Heart left ventricle (tissue), 16 donors: ENCODE data around the gene MYH14. TPM values are rescaled to one million over a fixed set of nuclear protein-coding genes. Genes with fewer than 3 reads are reported as not detected.

Experiments
- ATAC-seq, 4 donors: fragments of 200-7000 bp; cut with Tn5 transposase; one replicate each; pipeline ENCODE4 v1.9.1; 2020 to 2022; ENCODE audit warnings: moderate library complexity in 4 of 4, mild to moderate bottlenecking in 3 of 4, moderate number of reproducible peaks in 1 of 4
- DNase-seq, 5 donors: peaks; one replicate each; pipeline ENCODE4 v3.0.0-alpha.2; 2020
- H3K27ac ChIP-seq, 12 donors: fragments of 200-600 bp; sonication (generic) in 4 of 12; one replicate each; pipeline versions ENCODE4 v1.5.0 to v1.8.0; 2016 to 2022; ENCODE audit warnings: mild to moderate bottlenecking in 2 of 12
- H3K27me3 ChIP-seq, 9 donors: fragments of 200-600 bp; sonication (generic) in 2 of 9; one replicate each; pipeline versions ENCODE4 v1.5.1 to v1.8.0; 2016 to 2022; ENCODE audit warnings: mild to moderate bottlenecking in 3 of 9
- H3K36me3 ChIP-seq, 9 donors: fragments of 200-600 bp; sonication (generic) in 2 of 9; one replicate each; pipeline versions ENCODE4 v1.5.0 to v1.8.0; 2018 to 2022; ENCODE audit warnings: mild to moderate bottlenecking in 2 of 9
- H3K4me1 ChIP-seq, 12 donors: fragments of 200-600 bp; sonication (generic) in 4 of 12; one replicate each; pipeline versions ENCODE4 v1.5.0 to v1.8.0; 2016 to 2022; ENCODE audit warnings: mild to moderate bottlenecking in 3 of 12
- H3K4me3 ChIP-seq, 12 donors: fragments of 200-600 bp; sonication (generic) in 4 of 12; one replicate each; pipeline versions ENCODE4 v1.5.0 to v1.8.0; 2017 to 2022; ENCODE audit warnings: mild to moderate bottlenecking in 9 of 12, moderate library complexity in 4 of 12
- H3K9me3 ChIP-seq, 12 donors: fragments of 200-600 bp; sonication (generic) in 4 of 12; one replicate each; pipeline versions ENCODE4 v1.5.0 to v1.8.0; 2016 to 2022; ENCODE audit warnings: mild to moderate bottlenecking in 1 of 12
- POLR2A ChIP-seq, 2 donors: fragments of 450-650 bp; IDR thresholded peaks; one replicate each; pipeline ENCODE4 v1.6.1; 2017; ENCODE audit warnings: antibody characterized with exemption in 2 of 2, mild to moderate bottlenecking in 2 of 2, moderate library complexity in 2 of 2
- WGBS, 4 donors: extraction: QIAGEN DNeasy Blood & Tissue Kit in 2 of 4; methylation state at CpG; one replicate each; pipeline versions ENCODE4 v1.1.5 to v1.1.7; 2013 to 2018; 5-methylcytosine and 5-hydroxymethylcytosine counted together
- intact Hi-C, 10 donors: fragments of 100-400 bp; cut with DNase I; formaldehyde crosslinking; loops; one replicate each; pipeline versions ENCODE4 v1.11.1 to v1.14.2; 2022
- polyA plus RNA-seq, 2 donors: library from polyadenylated mRNA; stranded (reverse); fragments of 200-250 nt; gene quantifications; one replicate each; pipeline ENCODE4 v1.2.3, GENCODE V29; 2013
- total RNA-seq, 9 donors: library from RNA; depleted of rRNA in 2 of 9; stranded (reverse); fragments of >200 nt in 2 of 9; fragmentation: NEBNext Ultra II Directional in 3 of 9; extraction: Animal tissue kit (Norgen Biotek cat#: 25700) in 3 of 9; gene quantifications; one replicate each; pipeline versions ENCODE4 v1.1.0 to v1.2.4, GENCODE V29; 2016 to 2023
- TF ChIP-seq, protein P1 (sequence below), 12 donors: fragments of 200-600 bp; sonication (generic) in 4 of 12; IDR thresholded peaks; one replicate each; pipeline versions ENCODE4 v1.5.0 to v1.8.0; 2018 to 2022; ENCODE audit warnings: antibody characterized with exemption in 12 of 12, mild to moderate bottlenecking in 5 of 12
- donor health status: ischemic (EF 13 %, LVEDD 7.1; RV severe dilation, severe dysfunction).
- donor health status: healthy with polysubstance abuse.
- donor health status: DM: no; HTN: yes; CAD: no.
- donor health status: DM: no; HTN: no; CAD: no.
- donor health status: ischemic (EF 25% LVEDD 6.9; RV normal size, moderate dysfunction).
- donor health status: ischemic (EF 25% LVEDD 5.7; RV mildly dilated, moderate dysfunction).
- donor health status: healthy.
- donor health status: DM: yes; HTN: yes; CAD: no.
- donor health status: ischemic (EF 35%, LVEDD 5.7; RV mildly dilated, moderate dysfunction).
- donor health status: nonischemic (EF 11% LVEDD 7.7; RV severe dilation, severe dysfunction).
- donor health status: DM: yes; HTN: yes; CAD: no.
- donor health status: PGD.
- donor health status: ischemic (EF 29% LVEDD 5.4; RV normal size, mild dysfunction).
- donor health status: nonischemic (EF 23%, LVEDD 6.1; RV moderate dilation, normal function).

MYH14 gene
- total and polyA plus RNA-seq, 11 donors, result 45.8 to 132 (median 90.5) TPM

DNA sequence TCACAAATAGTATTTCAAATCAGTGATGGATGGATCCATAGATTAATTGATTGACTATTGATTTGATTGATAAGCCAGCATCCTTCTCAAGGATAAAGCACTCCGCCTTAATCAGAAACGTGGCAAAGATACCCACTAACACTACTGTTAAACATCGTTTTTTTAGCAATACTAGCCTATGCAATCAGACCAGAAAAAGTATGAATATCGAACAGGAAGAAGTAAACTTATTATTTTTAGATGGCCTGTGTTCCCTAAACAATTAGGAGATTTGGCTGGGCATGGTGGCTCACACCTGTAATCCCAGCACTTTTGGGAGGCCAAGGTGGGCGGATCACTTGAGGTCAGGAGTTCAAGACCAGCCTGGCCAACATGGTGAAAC lies 49.5 kb downstream of the MYH14 start:
- peaks cover 0 to 49% (median 12%) of the 10 kb centered on the region in 9 donors for H3K36me3 ChIP-seq

DNA sequence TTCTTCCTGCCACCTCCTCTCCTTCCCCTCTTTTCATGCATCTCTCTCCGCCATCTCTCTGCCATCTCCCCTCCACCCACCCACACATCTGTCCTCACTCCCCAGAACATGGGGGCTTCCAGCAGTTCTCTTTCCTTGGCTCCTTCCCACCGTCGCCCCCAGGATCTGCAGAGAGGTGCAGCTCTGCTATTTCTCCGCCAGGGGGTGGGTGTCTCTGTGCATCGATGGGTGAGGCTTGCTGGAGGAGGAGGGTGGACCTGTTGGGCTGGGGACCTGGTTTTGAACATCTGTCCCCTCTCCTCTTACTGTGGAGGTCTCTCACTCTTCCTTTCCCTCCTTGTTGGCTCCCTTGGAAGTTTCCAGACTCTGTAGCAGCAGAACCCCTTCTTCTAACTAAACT lies 51.7 kb downstream of the MYH14 start:
- 68 to 76% (median 70%) methylated on average over 5 of the region's 5 CpGs for WGBS, 4 donors
- no peak overlapping the region for H3K27ac ChIP-seq
- DNase-seq, result no peak
- intact Hi-C loops, result no loop called here
- no peaks in the 10 kb centered on the region for H3K27me3 ChIP-seq
- peaks cover 0 to 16% (median 5%) of the 10 kb centered on the region in 12 donors for H3K9me3 ChIP-seq
- TF ChIP-seq, protein P1, sequence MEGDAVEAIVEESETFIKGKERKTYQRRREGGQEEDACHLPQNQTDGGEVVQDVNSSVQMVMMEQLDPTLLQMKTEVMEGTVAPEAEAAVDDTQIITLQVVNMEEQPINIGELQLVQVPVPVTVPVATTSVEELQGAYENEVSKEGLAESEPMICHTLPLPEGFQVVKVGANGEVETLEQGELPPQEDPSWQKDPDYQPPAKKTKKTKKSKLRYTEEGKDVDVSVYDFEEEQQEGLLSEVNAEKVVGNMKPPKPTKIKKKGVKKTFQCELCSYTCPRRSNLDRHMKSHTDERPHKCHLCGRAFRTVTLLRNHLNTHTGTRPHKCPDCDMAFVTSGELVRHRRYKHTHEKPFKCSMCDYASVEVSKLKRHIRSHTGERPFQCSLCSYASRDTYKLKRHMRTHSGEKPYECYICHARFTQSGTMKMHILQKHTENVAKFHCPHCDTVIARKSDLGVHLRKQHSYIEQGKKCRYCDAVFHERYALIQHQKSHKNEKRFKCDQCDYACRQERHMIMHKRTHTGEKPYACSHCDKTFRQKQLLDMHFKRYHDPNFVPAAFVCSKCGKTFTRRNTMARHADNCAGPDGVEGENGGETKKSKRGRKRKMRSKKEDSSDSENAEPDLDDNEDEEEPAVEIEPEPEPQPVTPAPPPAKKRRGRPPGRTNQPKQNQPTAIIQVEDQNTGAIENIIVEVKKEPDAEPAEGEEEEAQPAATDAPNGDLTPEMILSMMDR (IDR thresholded peaks at IDR 0.05), result no peak
- TF ChIP-seq POLR2A (IDR thresholded peaks at IDR 0.05), result no peak
- H3K4me3 ChIP-seq, result no peak overlapping the region
- no peaks in the 10 kb centered on the region for H3K4me1 ChIP-seq
- ATAC-seq, result no peak
- H3K36me3 ChIP-seq, result peaks cover 0 to 56% (median 14%) of the 10 kb centered on the region in 9 donors

More for the DNA sequence above, 49.5 kb downstream of the MYH14 start:
- Histone ChIP-seq H3K4me1 (no peaks in the 10 kb centered on the region), H3K9me3 (peaks cover 0 to 16% (median 5%) of the 10 kb centered on the region in 12 donors), H3K27ac (no peak overlapping the region), H3K27me3 (no peaks in the 10 kb centered on the region), H3K4me3 (no peak overlapping the region)
- intact Hi-C loops, result no loop called here
- DNase-seq (no peak), ATAC-seq (no peak)
- no peak for TF ChIP-seq POLR2A (IDR thresholded peaks at IDR 0.05)
- TF ChIP-seq, protein P1 (IDR thresholded peaks at IDR 0.05), result no peak
- 78 to 91% (median 82%) methylated on average over 5 of the region's 5 CpGs for WGBS, 4 donors

DNA sequence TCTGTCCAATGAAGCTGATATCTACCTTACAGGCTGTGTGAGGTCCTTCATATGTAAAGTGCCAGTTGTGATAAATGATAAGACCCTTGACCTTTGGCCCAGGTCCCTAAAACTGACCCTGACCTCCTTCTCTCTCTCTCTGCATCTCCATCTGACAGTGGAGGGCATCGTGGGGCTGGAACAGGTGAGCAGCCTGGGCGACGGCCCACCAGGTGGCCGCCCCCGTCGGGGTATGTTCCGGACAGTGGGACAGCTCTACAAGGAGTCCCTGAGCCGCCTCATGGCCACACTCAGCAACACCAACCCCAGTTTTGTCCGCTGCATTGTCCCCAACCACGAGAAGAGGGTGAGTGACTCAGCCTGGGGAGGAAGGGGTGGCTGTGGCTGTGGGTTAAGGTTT lies 53.7 kb downstream of the MYH14 start:
- intact Hi-C loops, result no loop called here
- Histone ChIP-seq H3K4me3 (no peak overlapping the region), H3K4me1 (no peaks in the 10 kb centered on the region), H3K27ac (no peak overlapping the region), H3K9me3 (peaks cover 0 to 16% (median 5%) of the 10 kb centered on the region in 12 donors), H3K27me3 (no peaks in the 10 kb centered on the region), H3K36me3 (peaks cover 0 to 61% (median 14%) of the 10 kb centered on the region in 9 donors)
- no peak for ATAC-seq
- DNase-seq, result no peak
- 87 to 93% (median 91%) methylated on average over 9 to 10 of the region's 10 CpGs for WGBS, 4 donors
- no peak for TF ChIP-seq POLR2A (IDR thresholded peaks at IDR 0.05)
- TF ChIP-seq, protein P1 (IDR thresholded peaks at IDR 0.05), result no peak

DNA sequence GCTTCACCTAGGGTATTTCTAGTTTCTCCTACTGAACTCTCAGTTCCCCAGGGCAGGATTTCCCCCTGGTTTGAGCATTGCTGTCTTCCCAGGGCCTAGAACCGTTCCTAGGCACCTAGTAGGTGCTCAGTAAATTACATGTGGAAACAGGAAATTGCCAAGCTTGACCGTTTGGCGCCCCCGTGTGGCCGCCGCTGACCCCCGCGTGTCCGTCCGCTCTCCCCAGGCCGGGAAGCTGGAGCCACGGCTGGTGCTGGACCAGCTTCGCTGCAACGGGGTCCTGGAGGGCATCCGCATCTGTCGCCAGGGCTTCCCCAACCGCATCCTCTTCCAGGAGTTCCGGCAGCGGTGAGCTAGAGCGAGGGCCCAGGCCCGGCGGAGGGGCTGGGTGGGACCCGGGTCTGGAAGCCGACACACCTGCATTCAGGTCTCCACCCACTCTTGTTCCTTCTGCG lies 55.5 kb downstream of the MYH14 start:
- intact Hi-C loops, result no loop called here
- no peak for TF ChIP-seq POLR2A (IDR thresholded peaks at IDR 0.05)
- TF ChIP-seq, protein P1 (IDR thresholded peaks at IDR 0.05), result peak; percentile 30 to 56 (median 42)
- Histone ChIP-seq H3K4me1 (no peaks in the 10 kb centered on the region), H3K9me3 (no peaks in the 10 kb centered on the region), H3K4me3 (no peak overlapping the region), H3K27ac (no peak overlapping the region), H3K27me3 (no peaks in the 10 kb centered on the region), H3K36me3 (peaks cover 0 to 52% (median 13%) of the 10 kb centered on the region in 9 donors)
- DNase-seq (no peak), ATAC-seq (no peak)
- WGBS, 4 donors, result 38 to 53% (median 46%) methylated on average over 16 to 25 of the region's 25 CpGs
